Measurements from ENCODE around the gene ERI3. TPM values are rescaled to one million over a fixed set of nuclear protein-coding genes. Genes with fewer than 3 reads are reported as not detected.

The ERI3 gene
- total and polyA plus RNA-seq, 2 of the 4 experiments (the other 2 are of a cell fraction): 56.6 to 70.9 TPM

GRCh38 chr1:44239331-44239960 lies 115.6 kb downstream of the ERI3 start:
- whole genome bisulfite sequencing, 2 experiments (ENCODE audit: extremely low coverage in 2 of 2, insufficient read length in 1 of 2): no CpG with 5 or more reads among the region's 8 CpGs
- CTCF ChIA-PET: interaction anchor here (1.3 kb wide), 1 partner anchor 22 kb away, joined by 3 read pairs; no protein-coding TSS in a partner anchor

More at GRCh38 chr1:44239331-44239960, 115.6 kb downstream of the ERI3 start:
- POLR2A ChIA-PET (ENCODE audit: unreplicated experiment): no interaction called here
- H3K4me1 ChIP-seq (ENCODE audit: control insufficient read depth, insufficient read depth, low read length): peaks cover 11% of the 10 kb centered on the region
- DNase-seq (peak; percentile 34), ATAC-seq (ENCODE audit: low read depth) (peak; percentile 36)
- peak overlapping the region; percentile 79 for H2AK9ac ChIP-seq (replicated peaks; ENCODE audit: low read depth, low read length, poor library complexity)
- H3K56ac ChIP-seq (ENCODE audit: extremely low read depth, insufficient read depth, low read length): no peak overlapping the region
- peak overlapping the region; percentile 57 for H3K4ac ChIP-seq (ENCODE audit: low read depth, low read length)
- H2BK5ac ChIP-seq (ENCODE audit: low read depth, low read length, poor library complexity, severe bottlenecking): no peak overlapping the region
- no peak overlapping the region for H2BK20ac ChIP-seq (ENCODE audit: low read depth, low read length)
- H3K79me1 ChIP-seq (ENCODE audit: low read depth in 1 of 2, low read length in 2 of 2): peaks cover 0 to 3% of the 10 kb centered on the region in 2 experiments; a peak in 1 of 4 replicates
- peaks cover 4% of the 10 kb centered on the region; the same call in 1 of the 2 replicates for H4K20me1 ChIP-seq (ENCODE audit: insufficient read depth, low read length)
- dilution Hi-C loops (cut with HindIII; ENCODE audit: low sequenced_read_pairs, unreplicated experiment) (no loop called here), in situ Hi-C loops (cut with MboI; ENCODE audit: low sequenced_read_pairs) (no loop called here), intact Hi-C loops (cut with micrococcal nuclease) (no loop called here)
- H3K9me3 ChIP-seq (ENCODE audit: control insufficient read depth, insufficient read depth, low read length): no peaks in the 10 kb centered on the region
- peaks cover 15% of the 10 kb centered on the region for H3K9me1 ChIP-seq (ENCODE audit: insufficient read depth, low read length)
- peak overlapping the region; percentile 12; the same call in 1 of the 2 replicates for H4K91ac ChIP-seq (ENCODE audit: insufficient read depth, low read depth, low read length)
- H2BK15ac ChIP-seq (ENCODE audit: low read depth, low read length): no peak overlapping the region
- peak overlapping the region in 1 of 2 experiments; percentile 29; a peak in 1 of 4 replicates for H4K8ac ChIP-seq (ENCODE audit: low read depth in 2 of 2, low read length in 2 of 2)
- no peak overlapping the region; the same call in 1 of the 2 replicates for H2BK120ac ChIP-seq (ENCODE audit: low read depth, low read length)
- no peak overlapping the region for H3K4me2 ChIP-seq (ENCODE audit: low read depth, low read length)
- H3K14ac ChIP-seq (replicated peaks; ENCODE audit: low read depth, low read length): peak overlapping the region; percentile 44
- no TSS peak for BruUV-seq (replicated peaks)
- no peaks in the 10 kb centered on the region for H3K27me3 ChIP-seq (ENCODE audit: control insufficient read depth, insufficient read depth, low read length)
- TF ChIP-seq FOS (IDR thresholded peaks at IDR 0.05; ENCODE audit: low read depth, low read length) (no peak), RAD21 (IDR thresholded peaks at IDR 0.05; ENCODE audit: low read length) (no peak), MAZ (IDR thresholded peaks at IDR 0.05; ENCODE audit: borderline replicate concordance, low read depth, low read length) (no peak; the same call in 1 of the 2 replicates), CTCF (conservative IDR thresholded peaks at IDR 0.05; ENCODE audit: low read depth, low read length) (peak; percentile 37), RCOR1 (IDR thresholded peaks at IDR 0.05; ENCODE audit: insufficient replicate concordance, low read length) (no peak), ELK1 (IDR thresholded peaks at IDR 0.05; ENCODE audit: borderline replicate concordance, low read depth, low read length) (no peak)
- H2AFZ ChIP-seq (replicated peaks; ENCODE audit: low read length, poor library complexity): peak overlapping the region; percentile 1
- H3K18ac ChIP-seq (ENCODE audit: low read depth, low read length): no peak overlapping the region
- H3K23ac ChIP-seq (ENCODE audit: low read depth, low read length): peak overlapping the region; percentile 2; the same call in 1 of the 2 replicates
- no peak overlapping the region for H3K9ac ChIP-seq (ENCODE audit: low read depth, low read length)
- no peak overlapping the region for H4K5ac ChIP-seq (ENCODE audit: low read depth, low read length)
- H3K36me3 ChIP-seq (ENCODE audit: control insufficient read depth, insufficient read depth, low read length): peaks cover 4% of the 10 kb centered on the region; the same call in 1 of the 2 replicates
- H2AK5ac ChIP-seq (ENCODE audit: low read depth, low read length): peak overlapping the region; percentile 21; the same call in 1 of the 2 replicates
- H3K4me3 ChIP-seq (ENCODE audit: insufficient read depth, low read depth, low read length): no peak overlapping the region
- H3K27ac ChIP-seq (ENCODE audit: insufficient read depth, low read length): no peak overlapping the region

Measured in IMR-90 (cell line).